Measurements from ENCODE around the gene C16orf74. TPM values are rescaled to one million over a fixed set of nuclear protein-coding genes. Genes with fewer than 3 reads are reported as not detected.

C16orf74 gene
- total and polyA plus RNA-seq, 2 of the 13 experiments (the other 11 are each of a cell fraction or from before 2014, with no cell fraction given), result 0.13 to 0.29 TPM

GRCh38 chr16:85663891-85664321 is 87.0 kb downstream of the C16orf74 start:
- intact Hi-C loops (cut with micrococcal nuclease; ENCODE audit: unreplicated experiment) (no loop called here), in situ Hi-C loops (cut with HindIII; ENCODE audit: extremely low pct_ligation_motif_present, low pct_unique_long_range_greater_than_20kb) (no loop called here)
- TF ChIP-seq CBX1 (IDR thresholded peaks at IDR 0.05; ENCODE audit: low read depth) (no peak), NFE2L1 (CRISPR knock-in tag; IDR thresholded peaks at IDR 0.05; ENCODE audit: borderline replicate concordance) (no peak), ZNF710 (CRISPR knock-in tag; IDR thresholded peaks at IDR 0.05; ENCODE audit: borderline replicate concordance) (no peak), ZEB1 (IDR thresholded peaks at IDR 0.05; ENCODE audit: insufficient replicate concordance, low read depth) (no peak), ZNF225 (CRISPR knock-in tag; IDR thresholded peaks at IDR 0.05) (no peak), ZNF567 (CRISPR knock-in tag; IDR thresholded peaks at IDR 0.05; ENCODE audit: borderline replicate concordance) (no peak), RFX3 (CRISPR knock-in tag; IDR thresholded peaks at IDR 0.05) (no peak), MNT (IDR thresholded peaks at IDR 0.05) (no peak), ZNF672 (CRISPR knock-in tag; IDR thresholded peaks at IDR 0.05) (0 out of 2 replicates have a peak, but pooled peaks have one; percentile 36), ZNF441 (CRISPR knock-in tag; IDR thresholded peaks at IDR 0.05; ENCODE audit: borderline replicate concordance) (no peak), AGO2 (optimal IDR thresholded peaks at IDR 0.05; ENCODE audit: low read depth, low read length) (peak; percentile 69)
- TF ChIP-seq, protein P1, sequence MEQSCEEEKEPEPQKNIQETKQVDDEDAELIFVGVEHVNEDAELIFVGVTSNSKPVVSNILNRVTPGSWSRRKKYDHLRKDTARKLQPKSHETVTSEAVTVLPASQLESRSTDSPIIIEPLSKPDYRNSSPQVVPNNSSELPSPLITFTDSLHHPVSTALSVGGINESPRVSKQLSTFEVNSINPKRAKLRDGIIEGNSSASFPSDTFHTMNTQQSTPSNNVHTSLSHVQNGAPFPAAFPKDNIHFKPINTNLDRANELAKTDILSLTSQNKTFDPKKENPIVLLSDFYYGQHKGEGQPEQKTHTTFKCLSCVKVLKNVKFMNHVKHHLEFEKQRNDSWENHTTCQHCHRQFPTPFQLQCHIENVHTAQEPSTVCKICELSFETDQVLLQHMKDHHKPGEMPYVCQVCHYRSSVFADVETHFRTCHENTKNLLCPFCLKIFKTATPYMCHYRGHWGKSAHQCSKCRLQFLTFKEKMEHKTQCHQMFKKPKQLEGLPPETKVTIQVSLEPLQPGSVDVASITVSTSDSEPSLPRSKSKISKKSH (CRISPR knock-in tag; IDR thresholded peaks at IDR 0.05; ENCODE audit: borderline replicate concordance), result 0 out of 2 replicates have a peak, but pooled peaks have one; percentile 28
- FAIRE-seq (no peak), ATAC-seq (no peak), DNase-seq (ENCODE audit: low spot score) (no peak)
- no peak overlapping the region for H3K27ac ChIP-seq (ENCODE audit: extremely low read length, insufficient read depth, low read length)
- no peak overlapping the region for H3K9ac ChIP-seq (ENCODE audit: insufficient read depth, low read depth, low read length)
- no peak overlapping the region for H3K4me2 ChIP-seq (ENCODE audit: low read depth, low read length)
- ChIA-PET POLR2A (no interaction called here), CTCF (ENCODE audit: low intra/inter-chr PET ratio, low total read pairs) (no interaction called here)
- BruUV-seq (replicated peaks), result no TSS peak
- no peaks in the 10 kb centered on the region for H3K4me1 ChIP-seq (ENCODE audit: insufficient read depth, low read length)
- 98% methylated on average over 11 of the region's 12 CpGs for WGBS (ENCODE audit: low lambda C conversion rate)
- no peaks in the 10 kb centered on the region for H3K27me3 ChIP-seq (ENCODE audit: control insufficient read depth in 1 of 2, insufficient read depth in 2 of 2, low read length in 2 of 2)
- H2AFZ ChIP-seq (ENCODE audit: low read length), result no peak overlapping the region
- no peaks in the 10 kb centered on the region for H3K79me2 ChIP-seq (ENCODE audit: insufficient read depth, low read length)
- H3K4me3 ChIP-seq (replicated peaks in 1 of 3; ENCODE audit: insufficient read depth in 1 of 3, low read depth in 2 of 3, low read length in 3 of 3), result no peak overlapping the region
- no peaks in the 10 kb centered on the region for H3K9me3 ChIP-seq (ENCODE audit: low read length)
- peaks cover 64 to 96% of the 10 kb centered on the region in 2 experiments for H3K36me3 ChIP-seq (replicated peaks in 1 of 2; ENCODE audit: control insufficient read depth in 1 of 2, insufficient read depth in 2 of 2, low read length in 2 of 2)
- H4K20me1 ChIP-seq (ENCODE audit: insufficient read depth, low read length), result peaks cover 12% of the 10 kb centered on the region
